Measurements from ENCODE around the gene CRIM1. TPM values are rescaled to one million over a fixed set of nuclear protein-coding genes. Genes with fewer than 3 reads are reported as not detected.

The CRIM1 gene
- total RNA-seq, 1 experiment from 2014 or later = 27.6 TPM

DNA sequence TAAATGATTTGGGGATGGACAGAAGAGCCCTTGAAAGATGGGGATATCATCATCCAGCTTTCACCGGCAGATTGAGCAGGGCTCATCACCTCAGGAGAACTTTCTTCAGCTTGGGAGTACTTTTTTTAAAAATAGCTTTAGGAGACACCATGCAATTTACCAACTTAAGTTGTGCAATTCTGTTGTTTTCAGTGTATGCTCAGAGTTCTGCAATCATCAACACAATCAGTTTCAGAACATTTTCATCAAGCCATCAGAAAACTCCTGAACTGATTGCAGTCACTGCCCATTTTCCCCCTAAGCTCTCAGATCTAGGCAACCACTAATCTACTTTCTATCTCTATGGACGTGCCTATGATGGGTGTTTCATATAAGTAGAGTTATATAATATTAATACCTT is 117.7 kb downstream of the CRIM1 start:
- H4K91ac ChIP-seq (ENCODE audit: insufficient read length, low read depth, low read length) = no peak overlapping the region
- peak overlapping the region; percentile 15 for H2BK20ac ChIP-seq (ENCODE audit: low read depth, low read length, poor library complexity, severe bottlenecking)
- peaks cover 53 to 72% (median 67%) of the 10 kb centered on the region in 3 experiments for H3K36me3 Mint-ChIP-seq (ENCODE audit: insufficient read depth in 1 of 3, low read depth in 3 of 3)
- DNase-seq = no peak
- H2BK5ac ChIP-seq (ENCODE audit: insufficient read length, low read length) = no peak overlapping the region
- H4K8ac ChIP-seq (replicated peaks; ENCODE audit: insufficient read length, low read depth, low read length) = no peak overlapping the region
- H2AFZ ChIP-seq (ENCODE audit: low read length) = no peak overlapping the region
- TF ChIP-seq, protein P1, sequence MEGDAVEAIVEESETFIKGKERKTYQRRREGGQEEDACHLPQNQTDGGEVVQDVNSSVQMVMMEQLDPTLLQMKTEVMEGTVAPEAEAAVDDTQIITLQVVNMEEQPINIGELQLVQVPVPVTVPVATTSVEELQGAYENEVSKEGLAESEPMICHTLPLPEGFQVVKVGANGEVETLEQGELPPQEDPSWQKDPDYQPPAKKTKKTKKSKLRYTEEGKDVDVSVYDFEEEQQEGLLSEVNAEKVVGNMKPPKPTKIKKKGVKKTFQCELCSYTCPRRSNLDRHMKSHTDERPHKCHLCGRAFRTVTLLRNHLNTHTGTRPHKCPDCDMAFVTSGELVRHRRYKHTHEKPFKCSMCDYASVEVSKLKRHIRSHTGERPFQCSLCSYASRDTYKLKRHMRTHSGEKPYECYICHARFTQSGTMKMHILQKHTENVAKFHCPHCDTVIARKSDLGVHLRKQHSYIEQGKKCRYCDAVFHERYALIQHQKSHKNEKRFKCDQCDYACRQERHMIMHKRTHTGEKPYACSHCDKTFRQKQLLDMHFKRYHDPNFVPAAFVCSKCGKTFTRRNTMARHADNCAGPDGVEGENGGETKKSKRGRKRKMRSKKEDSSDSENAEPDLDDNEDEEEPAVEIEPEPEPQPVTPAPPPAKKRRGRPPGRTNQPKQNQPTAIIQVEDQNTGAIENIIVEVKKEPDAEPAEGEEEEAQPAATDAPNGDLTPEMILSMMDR (conservative IDR thresholded peaks at IDR 0.05) = no peak
- no CpG with 5 or more reads among the region's 2 CpGs for WGBS (ENCODE audit: extremely low coverage, insufficient read length, low lambda C conversion rate)
- H3K18ac ChIP-seq (ENCODE audit: insufficient read length, low read depth, low read length) = no peak overlapping the region
- H3K9me3 ChIP-seq (ENCODE audit: control insufficient read depth, low read depth, low read length) = peaks cover 10% of the 10 kb centered on the region
- H4K5ac ChIP-seq (ENCODE audit: insufficient read length, low read depth, low read length) = no peak overlapping the region
- H3K79me1 ChIP-seq (ENCODE audit: insufficient read depth, low read depth, low read length, poor library complexity, severe bottlenecking) = no peaks in the 10 kb centered on the region
- no peaks in the 10 kb centered on the region for H3K79me2 ChIP-seq (ENCODE audit: insufficient read depth, low read length)
- no peak overlapping the region for H3K27ac ChIP-seq (ENCODE audit: insufficient read length, low read depth, low read length)
- no peak overlapping the region for H3K56ac ChIP-seq (ENCODE audit: insufficient read length, low read depth, low read length)
- no peak overlapping the region for H3K4me2 ChIP-seq (ENCODE audit: insufficient read depth, insufficient read length, low read length)
- H2AK5ac ChIP-seq (ENCODE audit: insufficient read length, low read length) = no peak overlapping the region
- H3K27ac Mint-ChIP-seq = no peak overlapping the region
- peaks cover 14 to 24% of the 10 kb centered on the region in 2 experiments for H3K9me3 Mint-ChIP-seq
- H3K23me2 ChIP-seq (ENCODE audit: insufficient read length, low read depth, low read length, poor library complexity, severe bottlenecking) = no peaks in the 10 kb centered on the region
- no peak overlapping the region for H2BK120ac ChIP-seq (ENCODE audit: low read depth, low read length, poor library complexity, severe bottlenecking)
- H3K23ac ChIP-seq (ENCODE audit: insufficient read length, low read depth, low read length) = no peak overlapping the region
- no peaks in the 10 kb centered on the region for H3K27me3 Mint-ChIP-seq (ENCODE audit: low read depth)
- H3T11ph ChIP-seq (ENCODE audit: low read length) = no peak overlapping the region
- no peak overlapping the region for H3K4ac ChIP-seq (ENCODE audit: low read depth, low read length)
- H3K9ac ChIP-seq (ENCODE audit: extremely low read depth, insufficient read length, low read length) = no peak overlapping the region
- no peak overlapping the region for H3K4me3 Mint-ChIP-seq
- H3K4me1 ChIP-seq (ENCODE audit: insufficient read depth, low read length) = peaks cover 4% of the 10 kb centered on the region; the same call in 1 of the 2 replicates
- H4K20me1 ChIP-seq (ENCODE audit: control insufficient read depth, insufficient read depth, insufficient read length) = no peaks in the 10 kb centered on the region
- peaks cover 16 to 17% of the 10 kb centered on the region in 2 experiments for H3K4me1 Mint-ChIP-seq
- H3K14ac ChIP-seq (ENCODE audit: insufficient read depth, low read length) = no peak overlapping the region
- no peaks in the 10 kb centered on the region for H3K27me3 ChIP-seq (ENCODE audit: insufficient read depth, low read length)
- no peak overlapping the region for H2BK15ac ChIP-seq (ENCODE audit: low read depth, low read length)
- H2BK12ac ChIP-seq (ENCODE audit: insufficient read length, low read depth, low read length) = no peak overlapping the region
